GM21381 (cell line): Measurements from ENCODE around the gene GIMAP5.

Experiments
- ATAC-seq: cut with Tn5 transposase; IDR thresholded peaks from one replicate; pipeline ENCODE4 v1.9.1; 2021; ENCODE audit warnings: mild to moderate bottlenecking, moderate library complexity; ENCODE audit not compliant: unreplicated experiment

GIMAP5 gene

DNA sequence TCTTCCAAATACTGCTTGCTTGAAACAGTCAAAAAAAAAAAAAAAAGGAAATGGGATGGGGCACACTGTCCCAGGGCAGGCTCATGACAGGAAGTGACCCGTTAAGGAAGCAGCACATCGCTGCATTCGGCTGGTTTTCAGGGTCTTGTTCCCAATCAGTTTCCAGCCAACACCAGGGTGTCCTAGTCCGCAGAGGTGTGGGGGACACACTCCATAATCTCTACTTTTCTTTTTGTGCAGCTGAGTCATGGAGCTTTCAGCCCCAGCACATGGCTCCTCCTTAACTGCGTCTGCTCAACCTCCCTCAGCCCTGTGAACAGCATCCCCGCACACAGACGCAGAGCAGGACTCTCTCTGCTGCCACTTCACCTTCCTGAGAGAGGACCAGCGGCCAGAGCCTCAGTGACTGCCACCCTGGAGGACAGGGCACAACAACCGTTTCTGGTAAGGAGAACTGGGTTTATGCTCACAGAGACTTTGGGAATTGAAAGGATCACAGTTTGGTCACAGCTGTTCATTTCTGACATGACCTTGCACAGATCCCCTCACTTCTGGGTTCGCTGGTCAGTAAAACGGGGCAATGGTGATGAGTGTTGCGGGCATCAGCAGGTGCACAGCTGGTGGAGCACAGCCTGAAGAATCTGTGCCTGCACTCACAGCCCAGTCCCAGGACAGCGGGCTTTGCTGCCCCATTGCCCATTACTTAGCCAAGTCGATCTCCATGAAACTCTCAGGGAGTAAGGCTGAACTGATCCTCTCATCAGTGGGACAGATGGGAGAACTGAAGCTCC is at the start of gene GIMAP5:
Gene GIMAP5 (plus strand): TSS at position 154 of the 791 bp plus-strand sequence. CDS start 3,467 bp downstream, outside the sequence.
- peak; percentile 65 for ATAC-seq

DNA sequence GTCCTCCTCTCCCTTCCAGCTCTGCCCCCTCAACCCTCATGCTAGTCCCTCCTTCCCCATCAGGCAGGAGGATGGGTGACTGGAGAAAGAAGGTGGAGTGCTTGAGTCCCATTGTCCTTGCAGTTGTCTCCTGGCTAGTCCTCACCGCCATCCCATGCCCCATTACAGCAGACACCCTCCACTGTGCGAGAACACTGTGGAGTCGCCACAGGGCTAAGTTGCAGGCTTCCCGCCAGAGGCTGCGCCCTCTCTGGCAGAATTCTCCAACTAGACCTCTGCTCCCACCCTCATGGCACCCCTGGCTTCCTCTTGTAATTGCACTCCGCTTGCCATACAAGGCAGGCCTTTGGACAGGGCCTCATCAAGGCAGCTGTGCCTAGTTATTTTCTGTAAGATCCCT is 48.6 kb upstream of the GIMAP5 start:
- ATAC-seq = no peak

DNA sequence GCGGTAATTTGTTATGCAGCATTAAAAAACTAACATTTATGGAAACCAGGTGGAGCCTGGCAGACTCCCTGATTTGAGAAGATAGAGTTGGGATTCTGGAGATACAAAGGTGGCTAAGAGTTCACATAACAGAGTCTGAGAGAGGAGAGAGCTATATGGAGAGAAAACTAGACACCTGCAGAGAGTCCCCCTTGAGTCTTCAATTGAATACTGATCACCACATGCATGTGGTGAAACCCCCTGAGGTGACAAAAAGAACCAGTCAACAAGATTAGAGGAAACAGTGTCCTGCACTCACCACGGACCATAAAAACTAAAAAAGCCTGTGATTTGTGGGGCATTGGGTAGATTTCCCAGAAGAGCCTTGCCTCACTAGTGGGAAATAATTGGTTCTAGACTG is 41.6 kb upstream of the GIMAP5 start:
- no peak for ATAC-seq

DNA sequence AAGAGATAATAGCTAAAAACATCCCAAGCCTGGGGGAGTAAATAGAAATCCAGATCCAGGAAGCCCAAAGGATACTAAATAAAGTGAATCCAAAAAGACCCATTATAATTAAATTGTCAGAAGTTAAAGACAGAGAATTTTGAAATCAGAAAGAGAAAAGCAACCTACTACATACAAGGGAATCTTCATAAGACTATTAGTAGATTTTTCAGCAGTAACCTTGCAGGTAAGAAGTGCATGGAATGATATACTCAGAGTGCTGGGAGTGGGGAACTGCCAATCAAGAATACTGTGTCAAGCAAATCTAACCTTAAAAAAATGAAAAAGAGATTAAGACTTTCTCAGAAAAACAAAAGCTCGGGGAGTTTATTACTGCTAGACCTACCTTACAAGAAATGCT is 34.0 kb upstream of the GIMAP5 start:
- ATAC-seq = no peak

DNA sequence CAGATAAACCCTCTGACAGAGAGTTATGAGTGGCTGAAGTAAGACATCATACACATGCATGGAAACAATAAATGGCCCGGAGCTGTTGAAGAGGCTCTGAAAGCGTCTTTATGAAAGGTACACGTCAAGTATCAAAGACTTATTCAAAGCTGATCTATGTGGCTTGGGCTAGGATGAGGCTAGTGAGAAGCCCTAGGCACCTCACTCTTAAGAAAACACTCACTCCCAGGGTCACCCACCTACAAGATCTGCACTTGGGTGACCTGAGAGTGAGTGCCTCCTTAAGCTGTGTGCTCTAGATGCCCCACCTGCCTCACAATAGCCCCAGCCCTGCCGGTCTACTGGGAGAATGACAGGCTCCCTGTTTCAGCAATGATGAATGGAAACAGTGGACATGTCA is 21.9 kb upstream of the GIMAP5 start:
- no peak for ATAC-seq

DNA sequence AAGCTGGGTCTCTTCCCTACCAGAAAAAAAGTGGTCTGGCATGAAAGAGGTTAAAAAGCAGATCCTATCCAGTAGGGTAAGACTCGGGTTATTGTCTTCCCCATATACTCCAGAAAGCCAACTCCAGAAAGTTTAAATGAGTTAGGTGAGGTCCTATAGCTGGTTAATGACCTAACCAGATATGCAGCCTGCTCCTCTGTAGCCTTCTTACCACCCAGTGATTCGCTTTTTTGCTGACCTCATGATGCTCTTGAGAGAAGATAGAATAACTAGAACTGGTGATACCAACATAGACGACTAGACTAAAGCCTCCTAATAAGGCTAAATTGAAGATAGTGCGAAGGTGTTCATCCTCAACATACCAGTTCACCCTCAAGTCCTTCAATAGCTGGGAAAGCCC is 21.5 kb upstream of the GIMAP5 start:
- ATAC-seq = no peak

DNA sequence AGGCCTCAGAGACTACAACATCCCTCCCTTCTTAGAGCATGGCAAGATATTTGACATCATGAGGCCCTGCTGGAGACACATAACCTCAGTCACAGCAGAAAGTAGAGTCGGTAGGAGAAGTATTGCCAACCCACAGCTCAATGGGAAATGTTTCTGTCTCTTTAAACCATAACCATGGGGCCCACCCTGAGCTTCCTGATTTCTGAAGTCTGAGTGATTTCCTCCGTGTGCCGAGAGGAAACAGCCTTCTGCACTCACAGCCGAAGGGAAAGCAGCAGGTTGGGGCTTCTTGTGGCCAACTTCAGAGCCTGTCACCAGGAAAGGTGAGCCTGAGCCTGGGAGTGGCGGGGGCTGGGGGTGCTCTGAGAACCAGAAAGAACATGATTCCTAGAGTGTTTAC is 20.9 kb upstream of the GIMAP5 start, which contains the start of gene GIMAP1:
Gene GIMAP1 (plus strand): TSS at position 246 of the 400 bp plus-strand sequence. CDS start 2,435 bp downstream, outside the sequence.
- peak; percentile 64 for ATAC-seq

DNA sequence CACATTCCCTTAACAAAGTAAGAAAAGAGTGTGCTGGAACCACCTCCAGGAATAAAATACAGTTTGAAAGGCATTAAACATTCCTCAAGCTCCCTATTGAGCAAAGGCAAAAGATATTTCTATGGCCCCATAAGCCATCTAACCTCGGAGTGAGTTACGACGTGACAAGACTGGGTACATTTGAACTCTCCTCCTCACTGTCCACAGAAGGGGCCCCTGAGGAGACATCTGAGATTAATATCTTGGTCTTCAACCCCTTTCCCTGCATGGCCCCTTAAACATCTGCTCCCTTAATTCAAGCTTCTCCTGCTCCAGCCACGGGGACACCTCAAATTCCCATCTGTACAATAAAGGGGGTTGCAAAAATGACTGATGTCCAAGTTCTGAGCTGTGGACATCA is 20.3 kb upstream of the GIMAP5 start:
- ATAC-seq = no peak

DNA sequence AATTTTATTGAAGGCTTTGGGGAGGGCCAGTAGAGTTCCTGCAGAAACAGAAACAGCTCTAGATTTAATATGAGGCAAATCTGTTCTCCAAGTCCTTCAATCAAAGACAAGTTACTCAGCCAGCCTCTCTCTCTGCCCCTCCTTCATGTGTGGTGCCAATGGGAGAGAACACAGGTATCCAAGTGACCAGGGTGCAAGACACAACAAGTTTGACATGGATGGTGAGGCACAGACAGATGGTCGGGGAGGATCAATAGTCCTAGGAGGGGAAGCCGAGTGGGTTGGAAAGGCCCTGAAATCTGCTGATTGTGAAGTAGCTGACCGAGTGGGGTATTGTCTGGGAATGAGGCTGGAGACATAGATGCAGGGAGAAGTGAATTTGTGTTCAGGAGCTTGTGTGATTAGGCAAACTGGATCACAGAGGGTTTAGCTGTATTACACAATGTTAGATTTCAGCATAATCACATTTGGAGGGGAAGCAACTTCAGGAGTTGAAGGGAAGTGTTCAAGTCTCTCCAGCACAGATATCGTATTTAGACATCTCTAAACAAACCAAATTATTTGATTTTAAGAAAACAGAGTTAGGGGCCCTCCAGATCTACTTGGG is 19.3 kb upstream of the GIMAP5 start:
- no peak for ATAC-seq

DNA sequence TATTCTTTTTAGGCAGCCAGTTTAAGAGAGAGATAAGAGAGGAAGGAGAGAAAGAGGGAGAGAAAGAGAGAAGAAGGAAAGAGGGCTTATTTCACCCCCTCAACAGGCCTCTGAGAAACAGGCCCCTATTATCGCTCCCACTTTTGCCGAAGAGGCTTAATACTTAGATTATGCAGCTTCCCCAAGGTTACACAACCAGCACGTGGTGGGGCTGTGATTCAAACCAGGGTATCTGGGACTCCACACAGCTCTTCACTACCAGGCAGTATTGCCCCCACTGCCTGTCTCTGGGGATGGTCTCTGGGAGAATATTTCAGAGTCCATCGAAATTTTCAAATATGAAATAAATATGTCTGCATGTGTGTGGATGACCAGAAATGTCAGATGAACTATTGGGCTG is 17.8 kb upstream of the GIMAP5 start:
- ATAC-seq = no peak

DNA sequence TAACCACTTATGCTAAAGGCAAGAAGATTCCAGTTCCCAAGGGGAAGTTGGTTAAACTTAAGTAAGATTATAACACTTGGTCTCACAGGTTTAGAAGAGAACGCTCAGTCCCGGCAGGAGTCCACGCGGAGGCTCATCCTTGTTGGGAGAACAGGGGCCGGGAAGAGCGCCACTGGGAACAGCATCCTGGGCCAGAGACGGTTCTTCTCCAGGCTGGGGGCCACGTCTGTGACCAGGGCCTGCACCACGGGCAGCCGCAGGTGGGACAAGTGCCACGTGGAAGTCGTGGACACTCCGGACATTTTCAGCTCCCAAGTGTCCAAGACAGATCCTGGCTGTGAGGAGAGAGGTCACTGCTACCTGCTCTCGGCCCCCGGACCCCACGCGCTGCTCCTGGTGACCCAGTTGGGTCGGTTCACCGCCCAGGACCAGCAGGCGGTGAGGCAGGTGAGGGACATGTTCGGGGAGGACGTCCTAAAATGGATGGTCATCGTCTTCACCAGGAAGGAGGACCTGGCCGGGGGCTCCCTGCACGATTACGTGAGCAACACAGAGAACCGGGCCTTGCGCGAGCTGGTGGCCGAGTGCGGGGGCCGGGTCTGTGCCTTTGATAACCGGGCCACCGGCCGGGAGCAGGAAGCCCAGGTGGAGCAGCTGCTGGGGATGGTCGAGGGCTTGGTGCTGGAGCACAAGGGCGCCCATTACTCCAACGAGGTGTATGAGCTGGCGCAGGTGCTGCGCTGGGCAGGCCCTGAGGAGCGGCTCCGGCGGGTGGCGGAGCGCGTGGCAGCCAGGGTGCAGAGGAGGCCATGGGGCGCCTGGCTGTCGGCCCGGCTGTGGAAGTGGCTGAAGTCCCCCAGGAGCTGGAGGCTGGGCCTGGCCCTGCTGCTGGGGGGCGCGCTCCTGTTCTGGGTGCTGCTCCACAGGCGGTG is 17.0 kb upstream of the GIMAP5 start:
- ATAC-seq = no peak

DNA sequence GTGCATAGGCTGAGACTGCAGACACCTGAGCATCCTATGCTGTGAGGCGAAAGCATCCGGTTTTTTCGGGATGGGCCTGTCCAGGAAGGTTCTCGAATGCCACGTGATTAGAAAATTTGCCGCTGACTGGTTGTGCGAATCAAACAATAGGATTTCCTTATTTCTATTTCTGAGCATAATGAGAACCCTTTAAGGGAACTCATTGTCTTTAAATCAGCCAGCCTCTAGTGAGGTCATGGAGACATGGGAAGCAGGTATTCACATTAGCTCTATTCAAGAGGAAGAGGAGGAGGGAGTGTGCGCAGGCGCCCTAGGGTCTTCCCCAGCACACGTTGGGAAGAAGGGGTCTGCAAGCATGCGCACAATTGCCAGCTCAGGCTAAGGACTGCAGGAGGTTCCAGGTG is 15.2 kb upstream of the GIMAP5 start:
- no peak for ATAC-seq

DNA sequence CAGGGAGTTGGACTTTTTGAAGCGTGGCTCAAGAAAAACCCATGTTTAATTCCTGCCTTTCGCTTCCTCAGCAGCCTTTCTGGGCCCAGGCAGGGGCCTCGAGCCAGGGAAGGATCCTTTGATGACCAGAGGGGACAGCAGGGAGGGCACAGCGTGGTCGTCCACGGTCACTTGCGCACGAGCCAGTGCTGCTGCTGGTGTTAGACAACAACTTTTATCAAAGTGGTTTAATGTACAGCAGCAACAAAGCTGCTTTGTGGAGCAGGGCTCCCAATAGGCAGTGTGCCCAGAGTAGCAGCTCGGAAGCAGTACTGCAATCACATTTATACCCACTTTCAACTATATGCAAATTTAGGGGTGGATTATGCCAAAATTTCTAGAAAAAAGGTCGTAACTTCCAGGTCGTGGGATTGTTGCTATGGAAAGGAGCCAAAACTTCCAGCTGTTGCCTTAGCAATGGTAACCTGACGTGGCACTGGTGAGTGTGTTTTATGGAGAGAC is 14.7 kb upstream of the GIMAP5 start:
- no peak for ATAC-seq

DNA sequence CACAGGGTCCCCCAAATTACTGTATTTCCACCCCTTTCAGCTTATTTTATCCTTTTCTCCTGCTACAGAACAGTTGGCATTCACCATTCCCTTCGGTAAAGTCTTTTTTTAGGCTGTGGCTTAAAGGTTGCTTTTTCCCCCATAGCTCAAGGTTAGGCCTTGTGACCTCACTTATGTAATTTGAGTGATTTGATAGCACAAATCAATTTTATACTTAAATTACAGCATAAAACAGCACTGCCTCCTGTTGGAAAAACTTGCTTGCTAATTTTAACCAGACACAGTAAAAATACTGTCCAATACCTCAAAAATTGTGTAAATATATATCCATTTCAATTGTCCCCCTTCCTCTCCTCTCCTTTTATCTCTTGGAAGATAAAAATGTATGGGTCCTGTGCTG is 13.8 kb upstream of the GIMAP5 start:
- no peak for ATAC-seq

DNA sequence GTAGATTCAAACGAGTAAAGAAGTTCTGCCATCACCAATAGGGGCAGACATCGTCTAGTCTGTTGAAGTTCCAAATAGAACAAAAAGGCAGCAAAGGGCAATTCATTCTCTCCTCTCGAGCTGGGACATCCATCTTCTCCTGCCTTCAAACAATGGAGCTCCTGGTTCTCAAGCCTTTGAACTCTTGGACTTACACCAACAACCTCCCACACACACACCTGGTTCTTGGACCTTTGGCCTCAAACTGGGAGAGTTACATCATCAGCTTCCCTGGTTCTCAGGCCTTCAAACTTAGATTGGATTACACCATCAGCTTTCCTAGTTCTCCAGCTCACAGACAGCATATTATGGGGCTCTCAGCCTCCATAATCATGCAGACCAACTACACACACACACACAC is 9.8 kb upstream of the GIMAP5 start:
- no peak for ATAC-seq

DNA sequence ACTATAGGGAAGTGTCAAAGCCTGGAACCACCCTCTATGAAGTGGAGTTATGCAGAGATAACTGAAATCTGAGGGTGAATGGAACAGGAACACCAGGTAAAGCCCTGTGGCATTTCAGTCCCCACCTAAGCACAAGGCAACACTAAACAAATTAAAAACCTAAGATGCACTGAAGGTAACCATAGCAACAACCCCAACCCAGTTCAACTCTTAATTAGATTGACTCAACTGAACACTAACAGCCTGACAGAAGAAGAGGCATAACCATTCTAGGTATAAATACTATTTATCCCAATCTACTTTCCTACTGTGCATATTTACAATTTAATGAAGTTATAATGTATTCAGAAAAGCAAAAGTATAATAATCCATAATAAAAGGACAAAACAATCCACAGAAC is 9.2 kb upstream of the GIMAP5 start:
- no peak for ATAC-seq

DNA sequence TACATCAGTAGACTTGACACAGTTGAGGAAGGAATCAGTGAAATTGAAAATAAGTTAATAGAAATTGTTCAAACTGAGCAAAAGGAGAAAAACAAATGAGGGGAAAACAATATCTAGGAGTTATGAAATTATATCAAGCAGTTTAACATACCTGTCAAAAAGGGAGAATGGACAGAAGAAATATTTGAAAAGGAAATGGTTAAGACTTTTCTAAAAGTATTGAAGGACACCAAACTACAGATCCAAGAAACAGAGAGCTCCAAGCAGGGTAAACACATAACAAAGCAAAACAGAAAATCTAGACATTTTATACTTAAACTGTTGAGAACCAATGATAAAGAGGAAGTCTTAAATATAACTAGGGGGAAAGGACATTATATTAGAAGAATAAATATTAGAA is 8.6 kb upstream of the GIMAP5 start:
- no peak for ATAC-seq

DNA sequence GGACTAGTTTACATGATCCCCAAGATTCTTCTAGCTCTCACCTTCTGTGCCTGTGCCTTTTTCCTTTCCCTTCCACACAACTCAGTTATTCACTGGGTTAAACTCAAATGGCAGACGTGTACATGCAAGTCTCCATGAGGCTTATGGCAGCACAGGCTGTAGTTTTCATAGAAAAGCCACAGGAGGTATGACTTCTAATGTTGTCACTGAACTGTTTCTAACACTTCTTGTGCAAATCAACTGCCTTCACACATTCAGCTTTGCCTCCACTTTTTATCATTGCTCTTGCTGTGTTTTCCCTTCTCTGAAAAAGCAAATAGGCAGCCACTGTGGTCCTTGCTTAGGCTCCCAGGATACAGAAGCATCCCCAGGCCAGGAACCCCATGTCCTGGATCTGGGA is 5.3 kb upstream of the GIMAP5 start:
- ATAC-seq = no peak

DNA sequence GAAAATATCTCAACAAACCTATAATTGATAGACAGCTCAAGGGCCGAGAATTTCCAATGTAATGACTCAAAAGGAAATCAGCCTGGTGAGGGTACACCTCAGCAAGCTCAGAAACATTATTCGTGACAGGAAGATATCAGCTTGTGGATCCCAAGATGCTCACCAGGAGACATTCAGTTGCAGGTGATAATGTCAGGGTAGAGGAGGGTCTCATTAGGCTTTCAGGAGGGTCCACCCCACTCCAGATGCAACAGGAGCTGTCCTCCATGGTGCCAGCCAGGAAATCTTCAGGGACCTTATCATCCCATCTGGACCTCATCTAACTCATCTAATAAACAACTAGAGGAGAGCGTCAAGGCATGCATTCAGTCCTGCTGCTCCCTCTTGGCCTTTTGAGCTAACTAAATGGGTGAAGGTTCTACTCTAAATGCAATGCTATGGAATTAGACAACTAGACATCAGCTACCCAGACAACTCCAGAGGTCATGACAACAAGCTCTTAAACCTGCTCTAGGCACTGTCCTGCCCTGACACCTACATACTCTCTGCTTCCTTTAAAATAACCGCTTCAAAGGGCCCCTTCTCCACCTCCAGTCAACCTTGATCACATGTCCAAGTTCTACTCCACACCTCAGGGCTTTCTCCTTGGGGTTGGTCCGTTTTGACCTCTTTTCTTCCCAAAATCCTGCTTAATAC is 4.3 kb upstream of the GIMAP5 start:
- ATAC-seq = no peak

DNA sequence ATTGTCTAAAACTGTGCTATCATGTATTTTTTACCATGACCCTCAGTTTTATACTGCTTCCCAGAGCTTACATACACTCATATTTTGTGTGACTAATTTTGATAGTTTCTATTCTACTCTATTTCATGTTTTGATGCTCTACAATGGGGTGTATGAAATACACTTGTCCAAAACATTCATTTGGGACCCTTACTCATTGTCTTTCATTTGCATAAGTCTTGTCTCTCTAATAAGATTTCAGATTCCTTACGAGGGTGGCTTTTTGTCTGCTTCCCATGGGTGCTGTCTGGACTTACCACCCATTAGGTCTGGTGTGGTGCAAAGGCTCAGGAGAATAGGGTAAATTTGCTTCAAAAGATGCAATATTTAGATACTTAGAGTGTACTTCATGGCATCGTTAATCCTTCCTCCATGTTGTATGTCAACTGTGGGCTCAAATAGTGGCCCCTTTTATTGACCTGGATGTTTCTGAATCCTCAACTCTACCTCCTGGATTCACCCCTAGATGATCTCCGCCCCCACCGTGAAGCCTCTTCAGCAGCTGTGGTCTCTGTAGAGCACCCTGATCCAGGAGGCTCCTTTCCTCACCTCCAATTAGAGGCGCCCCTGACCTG is 3.6 kb upstream of the GIMAP5 start:
- ATAC-seq = no peak
